HG02840 (cell line): ENCODE measurements around the gene PGF.
A peak's percentile ranks its signal among the peaks of the same experiment; 100 is the strongest.

Source experiments
- ATAC-seq: cut with Tn5 transposase; IDR thresholded peaks from one replicate; pipeline ENCODE4 v1.9.1; 2021; ENCODE audit warnings: mild to moderate bottlenecking, moderate library complexity, moderate number of reproducible peaks; ENCODE audit not compliant: unreplicated experiment, low FRiP score

PGF gene

DNA sequence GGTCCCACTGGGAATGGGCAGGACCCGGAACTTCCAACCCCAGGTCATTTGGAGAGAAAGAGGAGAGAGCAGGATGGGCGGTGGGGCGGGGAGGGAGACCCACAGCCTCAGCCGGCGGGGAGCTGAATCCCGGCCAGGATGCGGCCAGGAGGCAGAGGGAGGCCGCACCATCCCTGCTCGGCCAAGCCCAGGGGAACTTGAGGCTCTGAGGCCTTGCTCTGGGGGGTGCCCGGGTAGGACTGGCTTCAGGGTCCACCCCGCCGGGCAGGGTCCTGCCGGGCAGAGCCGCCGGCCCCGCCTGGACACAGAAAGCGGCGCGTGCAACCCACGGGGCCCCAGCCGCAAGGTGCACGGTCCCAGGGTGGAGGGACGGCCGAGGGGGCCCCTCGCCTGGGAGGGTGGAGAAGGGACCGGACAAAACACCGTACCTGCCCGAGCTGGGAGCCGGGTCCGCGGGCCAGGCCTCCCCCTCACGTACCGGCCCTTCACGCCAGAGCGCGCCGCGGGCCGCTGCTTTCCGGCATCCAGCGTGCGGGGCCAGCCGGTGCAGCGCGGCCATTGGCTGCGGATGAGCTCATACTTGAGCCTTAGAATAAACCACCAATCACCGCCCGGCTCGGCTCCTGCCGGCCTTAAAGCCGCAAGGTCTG is 32.5 kb downstream of the PGF start, which contains the start of gene RPS6KL1:
Gene RPS6KL1 (minus strand): TSS at position 509 of the 650 bp plus-strand sequence. CDS start 1,719 bp downstream, outside the sequence.
- peak; percentile 80 for ATAC-seq

DNA sequence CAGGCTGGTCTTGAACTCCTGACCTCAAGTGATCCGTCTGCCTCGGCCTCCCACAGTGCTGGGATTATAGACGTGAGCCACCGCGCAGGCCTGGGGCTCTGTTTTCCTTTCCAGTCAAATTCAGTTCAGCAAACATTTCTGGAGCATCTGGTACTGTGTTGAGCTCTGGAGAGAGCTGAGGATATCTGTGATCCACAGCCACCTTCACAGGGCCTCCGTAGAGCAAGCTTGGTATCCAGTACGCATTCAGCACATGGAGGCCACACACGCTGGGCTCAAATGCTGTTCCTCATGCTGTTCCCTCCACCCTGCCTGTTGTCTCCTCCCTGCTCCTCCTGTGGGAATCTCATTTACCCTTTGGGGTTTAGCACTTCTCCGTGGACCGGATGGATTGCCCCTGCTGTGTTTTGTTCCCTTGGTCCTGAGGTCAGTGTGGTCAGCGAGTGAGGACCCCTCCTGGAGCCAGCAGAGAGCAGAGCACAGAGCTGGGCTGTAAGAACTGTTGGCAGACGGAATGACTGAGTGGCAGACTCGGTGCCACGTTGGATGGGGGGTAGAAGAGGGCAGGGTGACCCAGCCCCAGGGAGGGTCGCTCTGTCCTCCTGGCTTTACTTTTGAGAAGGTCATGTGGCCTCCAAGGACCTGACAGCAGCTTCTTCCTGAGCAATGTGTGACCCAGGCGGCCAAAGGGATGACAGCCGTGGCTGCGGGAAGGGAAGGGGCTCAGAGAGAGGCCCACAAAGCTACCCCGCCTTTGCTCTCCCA is 33.2 kb downstream of the PGF start:
- ATAC-seq = no peak

DNA sequence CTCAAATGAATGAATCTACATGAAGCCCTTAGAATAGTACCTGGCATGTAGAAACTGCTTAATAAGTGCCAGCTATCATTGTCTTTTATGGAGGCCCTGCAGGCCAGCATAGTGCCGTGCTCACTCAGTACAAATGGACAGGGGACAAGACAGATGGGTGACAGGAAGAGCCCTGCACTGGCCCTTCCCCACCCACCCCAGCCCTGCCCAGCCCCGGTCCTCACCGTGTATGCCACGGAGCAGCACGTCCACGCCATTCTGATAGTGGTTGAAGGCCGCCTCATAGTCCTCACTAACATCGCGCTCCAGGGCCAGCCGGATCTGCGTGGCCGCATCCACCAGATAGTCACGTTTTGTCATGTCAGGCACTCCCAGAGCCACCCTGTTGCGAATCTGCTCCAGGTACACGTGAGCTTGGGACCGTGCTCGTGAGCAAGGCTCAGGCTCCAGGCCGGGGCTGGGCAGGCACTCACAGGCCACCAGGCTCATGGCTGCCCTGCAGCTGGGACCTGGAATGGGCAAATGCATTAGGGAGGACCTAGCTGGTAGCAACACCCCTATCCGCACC is 34.3 kb downstream of the PGF start:
- no peak for ATAC-seq

DNA sequence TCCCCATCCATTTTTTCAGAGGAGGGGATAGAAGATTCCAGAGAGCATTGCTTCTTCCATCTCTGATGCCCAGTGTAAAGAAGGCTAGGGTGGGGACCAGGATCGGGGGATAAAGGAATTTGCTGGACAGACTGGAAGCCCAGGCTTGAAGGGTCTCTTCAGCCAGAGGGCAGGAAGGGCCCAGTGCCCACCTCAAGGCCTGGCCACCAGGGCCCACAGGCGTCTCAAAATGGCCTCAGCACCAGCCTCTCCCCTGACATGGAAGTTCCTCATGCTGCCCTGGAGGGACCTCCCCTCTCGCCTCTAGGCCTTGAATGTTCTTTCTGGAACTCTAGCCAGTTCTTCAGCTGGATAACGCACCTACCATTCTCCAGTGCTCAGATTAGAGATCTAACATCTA is 35.1 kb downstream of the PGF start:
- ATAC-seq = no peak

DNA sequence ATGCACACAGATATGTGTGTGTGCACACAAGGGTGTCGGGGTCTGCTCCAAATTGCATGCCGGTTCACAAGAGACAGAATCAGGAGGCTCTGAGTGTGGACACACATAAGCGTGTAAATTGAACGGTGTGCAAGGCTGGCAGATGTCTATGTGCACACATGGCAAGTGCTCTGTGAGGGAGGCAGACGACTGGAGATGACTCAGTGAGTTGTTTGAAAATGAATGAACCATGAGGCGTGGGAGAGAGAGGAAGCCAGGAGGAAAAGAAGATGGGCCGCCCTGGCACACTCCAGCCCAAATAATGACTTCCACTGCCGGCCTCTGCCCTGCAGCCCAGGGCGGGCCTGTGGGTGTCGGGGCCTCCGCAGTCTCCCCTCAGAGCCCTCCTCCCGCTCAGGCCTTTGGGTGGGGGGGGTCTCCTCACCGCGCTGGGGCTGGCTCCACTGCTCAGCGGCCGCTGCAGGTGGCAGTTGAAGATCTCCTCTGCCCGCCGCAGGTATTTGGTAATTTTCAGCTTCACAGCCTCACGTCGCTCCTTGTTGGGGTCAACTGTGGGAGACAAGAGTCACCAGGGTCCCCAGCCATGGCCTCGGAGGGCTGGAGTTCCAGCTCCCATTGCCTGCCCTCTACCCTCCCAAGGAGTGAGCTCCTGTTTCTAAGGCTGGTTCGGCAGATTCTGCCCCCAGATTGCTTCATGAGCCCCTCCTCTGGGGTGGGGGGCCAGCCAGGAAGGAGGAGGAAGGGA is 35.8 kb downstream of the PGF start:
- no peak for ATAC-seq

DNA sequence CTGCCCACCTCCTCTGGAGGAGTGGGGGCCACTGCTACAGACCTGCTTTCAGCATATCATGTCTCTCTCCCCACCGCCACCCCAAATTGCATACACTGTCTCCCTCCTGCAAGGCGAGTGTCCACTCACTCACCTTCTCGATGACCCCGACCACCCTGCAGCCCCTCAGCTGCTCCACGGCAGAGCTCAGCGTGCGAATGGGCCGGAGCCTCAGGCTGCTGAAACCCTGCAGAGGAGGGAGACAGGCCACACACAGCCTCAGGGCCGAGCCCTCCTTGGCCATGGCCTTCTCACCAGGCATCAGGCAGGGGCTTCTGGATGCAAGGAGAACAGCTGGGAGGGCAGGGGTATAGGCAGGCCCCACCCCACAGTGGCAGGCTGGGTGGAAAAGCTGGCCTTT is 37.0 kb downstream of the PGF start:
- no peak for ATAC-seq

DNA sequence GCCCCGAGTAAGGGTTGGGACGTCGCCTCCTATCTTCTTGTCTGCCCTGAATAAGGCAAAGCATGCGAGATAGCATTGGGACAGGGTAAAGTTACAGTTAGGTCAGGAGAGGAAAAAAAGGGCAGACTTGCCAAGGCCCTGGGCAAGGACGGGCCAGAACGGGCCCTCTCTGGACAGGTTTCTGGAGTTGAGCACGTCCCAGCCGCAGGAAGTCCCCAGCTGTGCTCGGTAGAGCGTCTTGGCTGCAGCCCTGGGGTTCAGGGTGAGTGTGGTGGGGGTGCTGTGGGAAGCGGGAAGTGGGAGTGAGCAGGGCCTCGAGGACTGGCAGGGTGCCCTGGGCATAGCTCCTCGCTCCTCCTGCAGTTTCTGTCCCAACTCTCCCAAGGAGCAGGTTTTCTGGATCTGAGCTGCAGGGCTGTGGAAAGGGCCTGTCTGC is 37.7 kb downstream of the PGF start:
- no peak for ATAC-seq

DNA sequence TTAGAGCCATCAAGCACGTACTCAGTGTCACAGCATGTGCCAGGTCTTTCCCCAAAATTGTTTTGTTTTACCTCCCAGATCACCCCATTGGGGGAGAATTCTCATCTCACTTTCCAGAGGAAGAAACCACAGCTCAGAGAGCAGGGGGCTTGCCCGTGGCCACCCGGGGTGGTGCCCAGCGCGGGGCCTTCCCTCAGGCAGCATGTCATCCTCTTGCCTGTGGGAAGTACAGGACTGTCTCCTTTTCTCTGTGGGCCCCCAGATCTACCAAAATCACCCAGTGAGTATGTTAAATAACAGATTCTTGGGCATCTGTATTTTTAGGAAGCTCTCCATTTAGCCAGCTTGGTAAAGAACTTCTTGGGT is 38.2 kb downstream of the PGF start:
- no peak for ATAC-seq

DNA sequence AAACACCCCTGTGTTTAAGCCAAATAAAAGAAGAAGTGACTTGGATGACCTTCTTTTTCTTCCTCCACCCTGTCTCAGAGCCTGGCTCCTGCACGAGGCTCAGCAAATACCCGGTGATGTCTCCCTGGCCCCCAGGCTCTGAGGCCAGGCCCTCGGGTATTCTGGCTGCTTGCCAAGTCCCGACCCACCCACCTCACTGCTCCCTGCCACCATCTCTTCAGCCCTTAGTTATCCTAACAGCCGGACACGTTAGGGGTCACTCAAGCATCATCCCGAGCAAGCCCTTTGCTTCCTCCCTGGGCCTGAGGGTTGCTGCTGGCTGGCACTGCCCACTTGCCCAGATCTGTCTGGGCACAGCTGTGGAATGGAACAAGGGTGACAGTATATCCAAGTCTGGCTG is 39.6 kb downstream of the PGF start:
- no peak for ATAC-seq

DNA sequence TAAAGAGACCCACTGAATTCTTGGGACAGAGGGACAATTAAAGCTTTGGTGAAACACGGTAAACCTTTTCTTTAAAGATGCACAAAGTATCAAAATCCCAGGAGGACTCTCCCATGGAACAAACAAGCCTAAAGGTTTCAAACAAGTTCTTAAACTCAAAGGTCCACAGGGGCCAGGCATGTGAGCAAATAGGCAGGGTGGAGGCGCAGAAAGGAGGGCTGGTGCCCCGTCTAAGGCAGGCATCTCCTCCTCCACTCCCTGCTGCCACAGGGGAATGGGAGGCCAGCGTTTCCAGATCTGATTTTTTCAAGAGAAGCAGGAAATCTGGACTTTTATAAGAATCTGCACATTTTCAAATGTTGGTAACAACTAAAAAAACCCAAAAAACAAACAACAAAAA is 40.0 kb downstream of the PGF start:
- no peak for ATAC-seq

DNA sequence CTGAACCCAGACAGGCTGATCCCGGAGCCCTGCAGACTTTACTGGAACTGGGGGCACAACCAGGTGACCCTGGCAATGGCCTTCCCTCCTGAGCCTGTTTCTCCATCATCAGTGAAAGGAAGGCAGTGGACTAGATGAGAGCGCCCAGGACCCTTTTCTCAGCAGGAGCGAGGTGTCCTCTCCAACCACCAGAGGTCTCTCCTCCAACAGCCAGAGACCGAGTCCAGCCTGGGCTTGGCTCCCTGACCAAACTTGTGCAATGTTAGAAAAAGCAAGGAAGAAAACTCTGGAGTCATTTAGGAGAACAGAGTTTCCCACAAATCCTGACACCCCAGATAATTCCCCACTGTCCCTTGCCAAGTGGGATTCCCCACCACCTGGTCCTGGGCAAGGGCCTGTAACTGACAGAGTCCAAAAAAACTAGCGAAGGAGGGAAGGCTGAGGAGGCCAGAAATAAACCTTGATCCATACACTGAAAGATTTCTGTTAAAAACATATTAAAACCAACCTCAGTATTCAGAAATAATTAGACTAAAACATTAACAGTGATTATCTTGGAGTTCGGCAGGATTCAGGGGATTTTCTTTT is 41.3 kb downstream of the PGF start:
- no peak for ATAC-seq

DNA sequence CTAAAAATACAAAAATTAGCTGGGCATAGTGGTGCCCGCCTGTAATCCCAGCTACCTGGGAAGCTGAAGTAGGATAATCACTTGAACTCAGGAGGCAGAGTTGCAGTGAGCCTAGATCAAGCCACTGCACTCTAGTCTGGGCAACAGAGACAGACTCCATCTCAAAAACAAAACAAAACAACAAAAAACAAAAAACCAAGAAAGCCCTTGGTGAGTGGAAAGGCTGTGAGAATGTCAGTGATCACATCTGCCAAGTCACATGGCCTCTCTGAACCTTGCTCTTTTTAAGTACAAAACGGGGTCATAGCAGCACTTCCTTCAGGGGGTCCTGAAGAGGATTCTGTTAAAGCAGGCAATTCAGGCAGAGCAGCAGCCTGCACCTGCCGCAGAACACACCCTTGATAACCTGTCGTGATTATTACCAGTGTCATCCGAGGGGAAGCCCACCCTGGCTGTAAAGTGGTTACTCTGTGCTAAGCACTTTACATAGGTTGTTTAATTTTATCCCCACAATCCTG is 41.9 kb downstream of the PGF start:
- ATAC-seq = no peak

DNA sequence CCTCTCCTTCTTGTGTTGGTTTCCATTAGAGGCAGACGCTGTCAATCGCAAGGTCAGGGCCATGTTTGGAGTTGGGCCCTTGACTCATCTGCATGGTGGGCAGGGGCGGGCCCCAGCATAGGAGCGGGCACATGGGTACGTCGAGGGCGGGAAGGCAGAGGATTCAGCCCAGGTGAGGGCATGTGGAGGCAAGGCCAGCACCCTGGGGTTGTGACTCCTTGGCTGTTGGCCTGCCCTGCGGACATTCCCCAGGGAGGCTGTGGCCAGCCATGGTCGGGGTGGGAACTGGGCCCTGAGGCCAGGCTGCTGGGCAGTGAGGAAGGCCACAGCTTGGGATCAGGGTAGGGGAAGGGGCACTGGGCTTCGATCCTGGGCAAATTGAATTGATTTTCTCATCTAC is 42.6 kb downstream of the PGF start:
- ATAC-seq = no peak

DNA sequence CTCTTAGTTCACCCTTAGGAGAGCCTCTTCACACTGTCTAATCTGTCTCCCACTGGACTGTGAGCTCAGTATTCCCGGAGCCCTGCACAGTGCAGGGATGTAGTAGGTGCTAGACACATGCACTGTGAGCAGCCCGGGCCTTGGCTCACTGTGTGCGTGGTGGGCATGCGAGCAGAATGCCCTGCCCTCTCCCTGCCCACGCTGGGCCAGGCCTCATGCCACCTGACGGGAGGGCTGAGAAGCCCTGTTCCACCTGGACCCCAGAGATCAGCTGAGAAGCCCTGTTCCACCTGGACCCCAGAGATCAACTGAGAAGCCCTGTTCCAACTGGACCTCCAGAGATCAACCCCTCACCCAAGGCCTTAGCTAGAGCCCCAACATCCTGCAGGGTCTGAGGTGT is 43.3 kb downstream of the PGF start:
- no peak for ATAC-seq

DNA sequence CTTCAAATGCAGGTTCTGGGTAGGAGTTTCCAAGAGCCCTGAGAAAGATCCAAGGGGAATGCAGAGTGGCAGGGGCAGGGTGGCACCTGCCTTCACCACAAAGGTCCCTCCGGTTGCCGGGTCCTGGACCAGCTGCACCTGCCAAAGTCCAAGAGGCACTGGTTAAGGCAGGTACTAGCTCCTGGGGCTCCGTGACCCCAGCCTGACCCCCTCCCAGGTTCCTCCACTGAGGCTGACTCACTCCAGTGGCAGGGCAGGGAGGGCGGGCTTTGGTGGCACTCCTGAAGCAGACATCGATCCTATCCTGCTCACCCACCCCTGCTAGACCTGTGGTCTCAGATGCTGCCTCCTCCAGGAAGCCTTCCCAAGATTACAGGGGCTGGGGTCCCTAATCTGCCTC is 43.7 kb downstream of the PGF start:
- no peak for ATAC-seq

DNA sequence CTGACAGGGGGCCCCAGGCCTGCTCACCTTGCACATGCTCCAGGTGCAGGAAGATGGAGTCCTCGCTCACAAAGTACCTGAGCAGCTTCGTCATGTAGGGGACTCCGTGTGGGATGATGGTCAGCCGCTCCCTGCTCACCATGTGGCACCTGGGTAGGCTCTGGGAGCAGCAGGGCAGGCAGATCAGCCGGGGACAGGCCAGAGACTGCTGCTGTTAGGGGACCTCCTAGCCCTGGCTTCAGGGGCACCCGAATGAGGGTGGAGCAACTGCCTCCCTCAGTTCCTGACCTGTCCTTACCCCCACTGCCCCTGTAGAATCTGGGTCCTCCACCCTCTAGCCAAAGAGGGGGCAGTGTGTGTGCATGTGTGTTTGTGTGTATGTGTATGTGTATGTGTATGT is 44.2 kb downstream of the PGF start:
- ATAC-seq = no peak

DNA sequence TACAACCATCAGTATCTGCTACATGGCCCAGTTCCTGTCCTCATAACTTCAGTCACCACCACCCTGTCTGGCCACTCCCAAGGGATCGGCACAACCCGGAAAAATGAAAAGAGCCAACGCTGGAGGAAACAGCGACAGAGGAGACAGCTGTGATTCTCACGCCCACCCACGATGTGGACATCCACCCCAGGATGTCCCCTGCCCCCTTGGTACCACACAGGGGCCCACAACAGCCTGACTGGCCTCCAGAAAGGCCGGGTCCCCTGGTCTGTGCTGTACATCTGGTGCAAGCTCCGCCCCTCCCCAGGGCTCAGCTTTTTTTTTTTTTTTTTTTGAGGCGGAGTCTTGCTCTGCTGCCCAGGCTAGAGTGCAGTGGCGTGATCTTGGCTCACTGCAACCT is 44.8 kb downstream of the PGF start:
- no peak for ATAC-seq

DNA sequence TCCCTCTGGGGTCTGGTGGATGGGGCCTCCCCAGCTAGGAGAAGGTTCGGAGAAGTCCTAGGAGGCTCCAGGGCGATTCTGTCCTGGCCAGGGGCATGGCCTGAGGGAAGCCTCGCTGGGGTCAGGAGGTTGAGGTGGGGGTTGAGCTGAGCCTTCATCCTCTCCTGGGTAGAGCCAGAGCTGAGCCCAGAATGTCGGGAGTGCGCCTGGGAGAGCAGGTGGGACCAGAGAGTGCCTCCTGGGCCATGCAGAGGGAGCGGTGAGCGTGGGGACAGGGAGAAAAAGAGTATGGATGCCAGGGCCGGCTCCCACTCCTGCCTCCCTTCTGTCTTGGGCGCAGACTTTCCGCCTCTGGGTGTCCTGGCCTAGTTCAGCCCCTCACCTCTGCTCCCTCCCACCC is 45.5 kb downstream of the PGF start:
- no peak for ATAC-seq

DNA sequence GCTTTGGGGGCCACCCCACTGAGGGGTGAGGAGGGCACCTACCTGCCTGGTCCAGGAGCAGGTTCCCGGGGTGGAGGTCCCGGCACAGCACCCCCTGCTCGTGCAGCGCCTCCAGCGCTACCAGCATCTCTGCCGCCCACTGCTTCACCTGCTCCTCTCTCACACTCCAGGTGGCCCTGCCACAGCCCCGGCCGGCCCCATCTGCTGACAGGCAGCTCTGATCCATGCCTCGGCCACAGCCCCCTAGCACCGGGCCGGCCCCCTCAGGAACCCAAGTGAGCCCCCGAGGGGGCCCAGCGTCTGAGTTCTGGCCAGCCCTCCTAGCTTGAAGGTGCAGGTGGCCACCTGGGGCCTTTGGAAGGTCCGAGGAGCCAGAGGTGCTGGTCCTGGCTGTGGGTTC is 45.9 kb downstream of the PGF start:
- no peak for ATAC-seq

DNA sequence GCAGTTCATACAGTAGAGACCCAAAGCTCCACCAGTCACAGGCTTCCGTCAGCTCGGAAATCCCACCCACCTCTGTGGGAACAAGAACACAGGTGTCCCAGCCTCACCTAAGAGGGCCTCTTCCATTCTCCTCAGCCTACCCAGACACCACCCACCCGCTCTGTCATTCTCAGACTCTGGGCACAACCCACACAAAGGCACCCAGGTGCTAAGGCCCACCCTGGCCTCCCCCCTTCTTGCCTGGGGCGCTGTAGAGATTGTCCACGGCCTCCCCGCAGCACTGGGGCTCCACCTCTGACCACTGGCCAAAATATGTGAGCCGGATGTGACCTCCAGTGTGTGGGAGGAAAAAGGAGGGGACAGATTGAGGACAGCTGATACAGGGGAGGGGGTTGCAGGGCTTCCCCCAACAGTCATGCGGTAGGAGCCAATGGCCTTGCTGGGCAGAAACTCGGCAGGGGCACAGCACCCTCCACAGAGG is 46.5 kb downstream of the PGF start:
- no peak for ATAC-seq
